Peyer's patch (tissue), 4 donors: Measurements from ENCODE around the gene MB21D2. TPM values are rescaled to one million over a fixed set of nuclear protein-coding genes. Genes with fewer than 3 reads are reported as not detected.
A peak's percentile ranks its signal among the peaks of the same experiment; 100 is the strongest.

ENCODE experiments used
- DNase-seq, 3 donors: peaks; one replicate each; pipeline ENCODE4 v3.0.0-alpha.2; 2017 to 2019
- H3K27ac ChIP-seq, 4 donors: fragments of 200-600 bp; sonication (generic); one replicate each; pipeline ENCODE4 v1.5.1; 2016 to 2019
- H3K27me3 ChIP-seq, 2 donors: fragments of 200-600 bp; sonication (generic); one replicate each; pipeline ENCODE4 v1.5.1; 2019
- H3K36me3 ChIP-seq, 3 donors: fragments of 200-600 bp; sonication (generic); one replicate each; pipeline ENCODE4 v1.5.1; 2016 to 2019
- H3K4me1 ChIP-seq, 4 donors: fragments of 200-600 bp; sonication (generic); one replicate each; pipeline ENCODE4 v1.5.1; 2016 to 2019
- H3K4me3 ChIP-seq, 4 donors: fragments of 200-600 bp; sonication (generic); 1 replicate in 3 of 4; 2 replicates in 1 of 4; pipeline ENCODE4 v1.5.1; 2016 to 2019; ENCODE audit warnings: mild to moderate bottlenecking in 1 of 4
- H3K9me3 ChIP-seq, 4 donors: fragments of 200-600 bp; sonication (generic); one replicate each; pipeline ENCODE4 v1.5.1; 2016 to 2019; ENCODE audit warnings: mild to moderate bottlenecking in 1 of 4
- CTCF ChIP-seq, 6 experiments: fragments of 450-650 bp in 4 of 6; fragments of 200-600 bp in 2 of 6; sonication (generic) in 1 of 6; IDR thresholded peaks; one replicate each; pipeline ENCODE4 v1.5.1; 2017 to 2019; ENCODE audit warnings: antibody characterized with exemption in 6 of 6, mild to moderate bottlenecking in 3 of 6, moderate library complexity in 1 of 6
- POLR2A ChIP-seq, 2 donors: fragments of 450-650 bp; IDR thresholded peaks; one replicate each; pipeline ENCODE4 v1.5.1; 2017; ENCODE audit warnings: antibody characterized with exemption in 2 of 2, mild to moderate bottlenecking in 2 of 2, moderate library complexity in 2 of 2
- total RNA-seq, 4 donors: library from RNA; depleted of rRNA; stranded (reverse); fragments of >200 nt; gene quantifications; one replicate each; pipeline ENCODE4 v1.1.0, GENCODE V29; 2016

MB21D2 gene
- total RNA-seq, 4 donors from 2014 or later = 6.6 to 16.6 (median 13.0) TPM

- Histone ChIP-seq H3K4me3 (peak overlapping the region in 2 of 4 donors; percentile 6 to 39), H3K27me3 (no peaks in the 10 kb centered on the region), H3K27ac (peak overlapping the region in 3 of 4 donors; percentile 7 to 83 (median 66)), H3K9me3 (no peaks in the 10 kb centered on the region), H3K36me3 (no peaks in the 10 kb centered on the region), H3K4me1 (peaks cover 0 to 33% (median 0%) of the 10 kb centered on the region in 4 donors)
- DNase-seq = no peak
- TF ChIP-seq POLR2A (IDR thresholded peaks at IDR 0.05) = peak in 1 of 2 donors; percentile 4
- no peak for TF ChIP-seq CTCF (IDR thresholded peaks at IDR 0.05)
Measured at GRCh38 chr3:192887701-192888100, 30.0 kb downstream of the MB21D2 start.

GRCh38 chr3:192887047-192887446, 30.6 kb downstream of the MB21D2 start:
- Histone ChIP-seq H3K9me3 (no peaks in the 10 kb centered on the region), H3K4me3 (no peak overlapping the region), H3K4me1 (peaks cover 0 to 33% (median 0%) of the 10 kb centered on the region in 4 donors), H3K36me3 (no peaks in the 10 kb centered on the region), H3K27ac (peak overlapping the region in 2 of 4 donors; percentile 40 to 66), H3K27me3 (no peaks in the 10 kb centered on the region)
- no peak for DNase-seq
- TF ChIP-seq POLR2A (IDR thresholded peaks at IDR 0.05) (no peak), CTCF (IDR thresholded peaks at IDR 0.05) (no peak)

GRCh38 chr3:192884777-192885773, 32.6 kb downstream of the MB21D2 start:
- no peaks in the 10 kb centered on the region for H3K27me3 ChIP-seq
- H3K36me3 ChIP-seq = no peaks in the 10 kb centered on the region
- no peak overlapping the region for H3K4me3 ChIP-seq
- DNase-seq = no peak
- peaks cover 0 to 32% (median 0%) of the 10 kb centered on the region in 4 donors for H3K4me1 ChIP-seq
- H3K9me3 ChIP-seq = no peaks in the 10 kb centered on the region
- TF ChIP-seq CTCF (IDR thresholded peaks at IDR 0.05) = no peak
- TF ChIP-seq POLR2A (IDR thresholded peaks at IDR 0.05) = no peak
- peak overlapping the region in 1 of 4 donors; percentile 11 for H3K27ac ChIP-seq

GRCh38 chr3:192883512-192883911, 34.1 kb downstream of the MB21D2 start:
- Histone ChIP-seq H3K36me3 (no peaks in the 10 kb centered on the region), H3K27ac (no peak overlapping the region), H3K4me1 (peaks cover 0 to 17% (median 0%) of the 10 kb centered on the region in 4 donors), H3K4me3 (no peak overlapping the region), H3K27me3 (no peaks in the 10 kb centered on the region), H3K9me3 (no peaks in the 10 kb centered on the region)
- TF ChIP-seq POLR2A (IDR thresholded peaks at IDR 0.05) (no peak), CTCF (IDR thresholded peaks at IDR 0.05) (no peak)
- DNase-seq = no peak

- Histone ChIP-seq H3K36me3 (no peaks in the 10 kb centered on the region), H3K4me3 (no peak overlapping the region), H3K9me3 (no peaks in the 10 kb centered on the region), H3K27me3 (no peaks in the 10 kb centered on the region), H3K4me1 (peaks cover 0 to 7% (median 0%) of the 10 kb centered on the region in 4 donors), H3K27ac (no peak overlapping the region)
- TF ChIP-seq CTCF (IDR thresholded peaks at IDR 0.05) (no peak), POLR2A (IDR thresholded peaks at IDR 0.05) (no peak)
- DNase-seq = no peak
Measured at GRCh38 chr3:192881159-192881786, 36.4 kb downstream of the MB21D2 start.
